Fibroblast of peridontal ligament (primary cell): Measurements from ENCODE around the gene DNAH12.

Experiments
- DNase-seq: peaks from one replicate; pipeline ENCODE4 v3.0.0-alpha.2; 2010; ENCODE audit errors: extremely low read depth

Gene DNAH12, protein sequence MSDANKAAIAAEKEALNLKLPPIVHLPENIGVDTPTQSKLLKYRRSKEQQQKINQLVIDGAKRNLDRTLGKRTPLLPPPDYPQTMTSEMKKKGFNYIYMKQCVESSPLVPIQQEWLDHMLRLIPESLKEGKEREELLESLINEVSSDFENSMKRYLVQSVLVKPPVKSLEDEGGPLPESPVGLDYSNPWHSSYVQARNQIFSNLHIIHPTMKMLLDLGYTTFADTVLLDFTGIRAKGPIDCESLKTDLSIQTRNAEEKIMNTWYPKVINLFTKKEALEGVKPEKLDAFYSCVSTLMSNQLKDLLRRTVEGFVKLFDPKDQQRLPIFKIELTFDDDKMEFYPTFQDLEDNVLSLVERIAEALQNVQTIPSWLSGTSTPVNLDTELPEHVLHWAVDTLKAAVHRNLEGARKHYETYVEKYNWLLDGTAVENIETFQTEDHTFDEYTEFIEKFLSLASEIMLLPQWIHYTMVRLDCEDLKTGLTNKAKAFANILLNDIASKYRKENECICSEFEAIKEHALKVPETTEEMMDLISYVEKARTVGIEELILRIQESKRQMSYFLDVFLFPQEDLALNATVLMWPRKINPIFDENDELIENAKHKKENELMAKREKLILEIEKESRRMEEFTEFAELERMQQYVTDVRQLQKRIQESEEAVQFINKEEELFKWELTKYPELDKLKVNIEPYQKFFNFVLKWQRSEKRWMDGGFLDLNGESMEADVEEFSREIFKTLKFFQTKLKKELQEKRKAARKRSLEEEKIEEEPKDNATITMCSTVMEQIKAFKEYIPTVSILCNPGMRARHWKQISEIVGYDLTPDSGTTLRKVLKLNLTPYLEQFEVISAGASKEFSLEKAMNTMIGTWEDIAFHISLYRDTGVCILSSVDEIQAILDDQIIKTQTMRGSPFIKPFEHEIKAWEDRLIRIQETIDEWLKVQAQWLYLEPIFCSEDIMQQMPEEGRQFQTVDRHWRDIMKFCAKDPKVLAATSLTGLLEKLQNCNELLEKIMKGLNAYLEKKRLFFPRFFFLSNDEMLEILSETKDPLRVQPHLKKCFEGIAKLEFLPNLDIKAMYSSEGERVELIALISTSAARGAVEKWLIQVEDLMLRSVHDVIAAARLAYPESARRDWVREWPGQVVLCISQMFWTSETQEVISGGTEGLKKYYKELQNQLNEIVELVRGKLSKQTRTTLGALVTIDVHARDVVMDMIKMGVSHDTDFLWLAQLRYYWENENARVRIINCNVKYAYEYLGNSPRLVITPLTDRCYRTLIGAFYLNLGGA (N-terminal part only)

DNA sequence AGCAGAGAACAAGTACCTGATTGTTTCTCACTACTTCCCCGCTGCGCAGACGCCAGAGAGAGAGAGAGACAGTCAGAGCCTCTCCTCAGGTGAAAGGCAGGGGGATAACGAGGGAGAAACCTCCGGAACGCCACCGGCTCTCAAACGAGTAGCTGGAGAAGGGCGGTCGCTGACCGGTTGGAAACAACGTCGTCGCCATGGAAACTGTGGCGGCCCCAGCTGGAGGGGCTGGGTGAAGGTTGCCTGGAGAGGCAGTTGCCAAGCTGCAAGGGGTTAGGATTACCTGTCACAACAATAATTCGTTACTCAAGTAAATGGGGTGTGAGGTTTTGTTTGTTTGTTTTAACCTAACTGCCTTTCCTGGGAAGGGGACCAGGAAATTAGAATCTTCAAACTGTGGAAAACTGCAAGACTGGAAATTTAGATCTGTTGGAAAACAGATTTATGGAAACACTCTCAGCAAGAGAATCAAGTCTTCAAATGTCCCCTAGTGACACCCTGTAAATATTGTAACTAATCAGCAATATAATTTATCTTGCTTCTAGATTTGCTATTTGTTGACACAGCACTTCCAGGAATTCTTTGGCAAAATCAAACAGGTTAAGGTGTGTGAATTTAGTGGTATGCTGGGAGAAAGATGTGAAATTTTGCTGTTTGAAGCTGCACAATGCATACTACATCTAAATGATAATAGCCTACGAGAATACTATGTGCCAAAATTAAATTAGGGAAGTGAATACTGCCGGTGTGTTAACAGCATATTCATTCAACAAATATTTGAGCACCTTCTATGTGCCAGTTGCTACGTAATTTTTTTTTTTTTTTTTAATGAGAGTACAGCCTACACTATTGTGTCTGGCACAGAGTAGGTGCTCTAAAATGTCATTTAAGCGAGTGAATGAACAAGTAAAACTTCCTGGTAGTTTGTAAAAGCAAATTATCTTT, at the start of gene DNAH12:
Gene DNAH12 (minus strand): TSS at position 164 of the 945 bp plus-strand sequence. CDS start 1,474 bp downstream, outside the sequence.
- DNase-seq: no peak

DNA sequence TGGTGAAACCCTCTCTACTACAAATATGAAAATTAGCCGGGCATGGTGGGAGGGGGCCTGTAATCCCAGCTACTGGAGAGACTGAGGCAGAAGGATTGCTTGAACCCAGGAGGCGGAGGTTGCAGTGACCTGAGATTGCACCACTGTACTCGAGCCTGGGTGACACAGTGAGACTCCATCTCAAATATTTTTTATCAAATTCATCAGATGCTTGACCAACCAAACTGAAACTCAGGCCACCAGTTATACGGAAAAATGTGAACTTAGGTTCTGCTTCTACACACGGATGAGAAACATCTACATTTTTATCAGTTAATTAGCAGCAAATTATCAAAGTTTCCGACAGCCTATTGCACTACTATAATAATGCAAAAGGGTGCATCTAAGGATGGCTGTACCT, 48.2 kb upstream of the DNAH12 start:
- DNase-seq: no peak

DNA sequence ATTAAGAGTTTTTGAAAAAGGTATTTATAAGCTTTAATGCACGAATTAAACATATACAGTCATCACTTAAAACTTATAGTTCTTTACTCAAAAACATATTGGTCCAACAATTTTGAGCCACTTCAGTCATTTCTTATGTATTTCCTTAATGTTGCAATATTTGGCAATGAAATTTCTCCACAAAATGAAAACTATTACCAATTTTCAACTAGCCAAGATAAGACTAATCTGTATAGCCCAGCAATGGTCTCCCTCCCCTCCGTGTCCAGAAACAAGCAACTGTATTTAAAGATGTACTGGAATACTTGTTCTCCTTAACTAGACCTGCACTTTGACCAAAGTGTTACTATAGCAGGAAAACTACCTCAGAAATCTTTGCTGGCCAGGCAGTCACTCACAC, 43.8 kb upstream of the DNAH12 start:
- DNase-seq: no peak

DNA sequence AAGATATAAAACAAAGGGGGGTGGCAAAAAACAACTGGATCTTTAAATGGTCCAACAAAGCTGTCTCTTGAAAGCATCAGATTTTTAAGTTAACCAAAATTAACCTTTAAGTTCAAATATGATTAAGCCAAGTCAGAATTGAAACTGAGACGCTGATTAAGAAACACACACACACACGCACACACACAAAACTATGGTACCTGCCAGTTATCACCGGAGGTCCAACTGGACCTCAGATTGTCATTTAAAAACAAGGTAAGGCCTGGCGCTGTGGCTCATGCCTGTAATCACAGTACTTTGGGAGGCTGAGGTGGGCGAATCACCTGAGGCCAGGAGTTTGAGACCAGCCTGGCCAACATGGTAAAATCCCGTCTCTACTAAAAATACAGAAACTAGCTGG, 42.6 kb upstream of the DNAH12 start:
- DNase-seq: no peak

DNA sequence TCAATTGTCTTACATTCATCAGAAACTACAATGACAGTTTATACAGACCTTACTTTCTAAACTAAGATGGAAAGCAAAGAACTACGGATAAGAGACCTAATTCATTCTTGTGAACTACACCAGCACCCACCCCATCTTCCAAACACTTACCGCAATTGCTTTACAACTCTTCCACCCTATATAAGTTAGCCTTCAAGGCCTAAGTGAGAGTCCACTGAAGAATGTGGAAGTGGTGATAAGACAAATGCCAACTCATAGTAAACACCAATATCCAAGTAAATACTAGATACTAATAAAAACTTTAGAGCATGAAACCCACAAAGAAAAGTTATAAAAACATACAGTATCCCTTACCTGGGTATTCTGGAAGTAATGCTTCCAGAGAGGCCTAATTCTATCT, 39.4 kb upstream of the DNAH12 start:
- no peak for DNase-seq

DNA sequence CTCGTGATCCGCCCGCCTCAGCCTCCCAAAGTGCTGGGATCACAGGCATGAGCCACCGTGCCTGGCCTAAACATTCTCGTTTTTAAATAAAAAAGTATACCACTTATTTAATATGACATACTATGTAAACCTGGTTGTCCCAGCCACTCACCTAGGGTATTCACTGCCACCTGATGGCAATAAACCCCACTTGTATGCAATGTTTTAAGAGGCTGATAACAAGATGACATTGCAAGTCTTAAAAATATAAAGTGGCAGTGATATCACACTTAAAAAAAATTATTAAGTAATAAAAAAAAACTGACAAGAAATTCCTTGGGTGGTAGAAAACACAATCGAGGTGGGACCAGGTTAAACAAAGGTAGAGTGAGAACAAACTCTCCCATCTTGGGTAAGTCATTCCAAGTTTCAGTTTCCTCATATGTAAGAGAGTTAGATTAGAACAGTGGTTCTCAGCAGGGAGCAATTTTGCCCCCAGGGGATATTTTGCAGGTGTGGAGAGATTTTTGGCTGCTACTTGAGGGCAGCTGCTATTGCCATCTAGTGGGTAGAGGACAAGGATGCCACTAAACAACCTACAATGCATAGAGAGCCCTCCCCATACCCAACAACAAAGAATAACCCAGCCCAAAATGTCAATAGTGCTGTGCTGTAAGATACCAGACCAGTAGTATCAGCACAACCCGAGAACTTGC, 38.5 kb upstream of the DNAH12 start:
- DNase-seq: no peak

DNA sequence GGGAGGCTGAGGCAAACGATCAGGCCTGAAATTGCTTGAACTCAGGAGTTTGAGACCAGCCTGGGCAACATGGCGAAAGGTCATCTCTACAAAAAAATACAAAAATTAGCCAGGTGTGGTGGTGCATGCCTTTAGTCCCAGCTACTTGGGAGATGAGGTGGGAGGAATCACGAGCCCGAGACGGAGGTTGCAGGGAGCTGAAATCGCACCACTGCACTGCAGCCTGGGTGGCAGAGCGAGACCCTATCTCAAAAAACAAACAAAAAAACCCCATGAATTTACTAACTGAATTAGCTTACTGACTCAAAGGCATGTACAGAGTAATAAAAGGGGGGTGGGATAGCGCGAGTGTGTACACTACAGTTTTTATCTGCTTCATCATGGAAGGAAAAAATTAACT, 33.7 kb upstream of the DNAH12 start:
- DNase-seq: no peak

DNA sequence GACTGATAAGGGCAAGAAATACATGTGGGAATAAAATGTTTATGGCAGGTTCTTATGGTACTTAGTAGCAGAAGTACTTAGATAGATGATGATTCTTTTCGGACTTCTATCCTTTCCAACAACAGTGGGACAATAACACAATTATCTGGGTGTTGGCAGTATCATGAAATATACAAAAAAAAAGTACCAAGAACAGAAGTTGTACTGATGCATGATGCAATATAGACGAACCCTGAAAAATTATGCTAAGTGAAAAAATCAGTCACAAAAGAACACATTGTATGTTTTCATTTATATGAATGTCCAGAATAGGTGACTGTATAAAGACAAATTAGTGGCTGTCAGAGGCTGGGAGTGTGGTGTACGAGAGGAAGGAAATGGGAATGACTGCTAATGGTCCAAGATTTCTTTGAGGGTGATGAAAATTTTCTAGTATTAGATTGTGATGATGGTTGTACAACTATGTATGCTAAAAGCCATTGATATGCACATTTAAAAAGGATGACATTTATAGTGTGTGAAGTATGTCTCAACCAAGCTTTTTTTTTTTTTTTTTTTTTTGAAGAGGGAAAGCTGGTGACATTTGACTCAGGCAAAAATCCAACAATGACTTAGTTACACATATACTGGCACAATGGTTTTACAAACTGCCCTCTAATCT, 32.0 kb upstream of the DNAH12 start:
- no peak for DNase-seq

DNA sequence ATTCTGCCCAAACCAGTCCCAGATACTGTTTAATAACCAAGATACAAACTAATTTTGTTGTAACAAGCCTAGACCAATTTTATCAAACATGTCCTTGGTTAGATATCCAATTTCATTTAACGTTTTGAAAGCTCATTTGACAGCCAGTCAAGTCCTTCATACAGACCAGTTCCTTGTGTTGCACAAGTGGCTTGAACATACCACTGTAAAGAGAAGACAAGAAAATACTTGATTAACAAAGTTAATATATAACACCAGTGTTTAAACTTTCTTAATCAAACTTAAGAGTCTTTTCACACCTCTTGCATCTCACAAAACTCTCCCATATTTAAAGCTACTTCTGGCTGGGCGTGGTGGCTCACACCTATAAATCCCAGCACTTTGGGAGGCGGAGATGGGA, 28.0 kb upstream of the DNAH12 start:
- no peak for DNase-seq

DNA sequence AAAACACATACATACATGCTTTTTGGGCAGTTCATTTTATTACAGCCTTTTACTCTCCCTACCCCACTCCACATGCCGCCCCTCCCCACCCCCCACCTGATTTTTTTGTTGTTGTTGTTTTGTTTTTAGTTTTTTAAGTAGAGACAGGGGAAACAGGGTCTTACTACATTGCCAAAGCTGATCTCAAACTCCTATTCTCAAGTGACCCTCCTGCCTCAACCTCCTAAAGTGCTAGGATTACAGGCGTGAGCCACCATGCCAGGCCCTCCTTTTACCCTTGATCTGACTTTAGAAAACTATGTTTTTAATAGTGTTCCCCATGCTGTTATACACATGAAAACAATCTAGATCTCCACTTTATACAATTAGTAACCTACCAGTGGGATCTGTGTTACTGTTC, 26.7 kb upstream of the DNAH12 start:
- no peak for DNase-seq

DNA sequence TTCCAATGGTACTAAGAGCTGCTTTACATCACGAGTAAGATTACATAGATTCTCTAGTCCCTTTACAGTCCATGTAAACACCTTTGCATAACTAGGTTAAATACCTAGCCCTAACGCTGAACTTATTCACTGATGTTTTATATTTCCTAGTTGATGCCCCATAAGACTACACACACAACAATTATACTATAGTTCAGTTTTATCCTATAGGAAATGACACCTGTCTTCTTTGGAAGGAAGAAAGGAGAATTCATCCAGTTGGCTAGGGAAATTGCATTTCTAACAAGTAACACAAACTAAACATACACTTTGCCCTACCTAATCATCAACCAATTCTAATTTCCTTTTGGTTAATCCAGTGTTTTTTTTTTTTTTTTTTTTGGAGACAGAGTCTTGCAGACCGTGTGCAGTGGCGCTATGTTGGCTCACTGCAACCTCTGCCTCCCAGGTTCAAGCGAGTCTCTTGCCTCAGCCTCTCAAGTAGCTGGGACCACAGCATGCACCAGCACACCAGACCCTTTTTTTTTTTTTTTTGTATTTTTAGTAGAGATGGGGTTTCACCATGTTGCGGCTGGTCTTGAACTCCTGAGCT, 25.8 kb upstream of the DNAH12 start:
- DNase-seq: no peak

DNA sequence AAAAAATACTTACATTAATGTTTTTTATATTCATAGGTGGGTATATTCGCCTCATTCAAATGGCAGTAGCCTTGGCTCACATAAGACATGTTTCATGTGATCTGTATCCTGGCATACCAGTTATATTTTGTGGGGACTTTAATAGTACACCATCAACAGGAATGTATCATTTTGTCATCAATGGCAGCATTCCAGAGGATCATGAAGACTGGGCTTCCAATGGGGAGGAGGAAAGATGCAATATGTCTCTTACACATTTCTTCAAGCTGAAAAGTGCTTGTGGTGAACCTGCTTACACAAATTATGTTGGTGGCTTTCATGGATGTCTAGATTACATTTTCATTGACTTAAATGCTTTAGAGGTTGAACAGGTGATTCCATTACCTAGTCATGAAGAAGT, 15.4 kb upstream of the DNAH12 start:
- peak; percentile 61 for DNase-seq

DNA sequence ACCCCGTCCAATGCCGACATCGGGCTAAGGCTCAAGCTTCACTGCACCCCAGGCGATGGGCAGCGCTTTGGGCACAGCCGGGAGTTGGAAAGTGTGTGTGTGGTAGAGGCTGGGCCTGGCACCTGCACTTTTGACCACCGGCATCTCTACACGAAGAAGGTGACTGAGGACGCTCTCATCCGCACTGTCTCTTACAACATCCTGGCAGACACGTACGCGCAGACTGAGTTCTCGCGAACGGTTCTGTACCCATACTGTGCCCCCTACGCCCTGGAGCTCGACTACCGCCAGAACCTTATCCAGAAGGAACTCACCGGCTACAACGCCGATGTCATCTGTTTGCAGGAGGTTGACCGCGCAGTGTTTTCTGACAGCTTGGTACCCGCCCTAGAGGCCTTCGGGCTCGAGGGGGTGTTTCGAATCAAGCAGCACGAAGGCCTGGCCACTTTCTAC, 13.0 kb upstream of the DNAH12 start:
- peak; percentile 35 for DNase-seq

DNA sequence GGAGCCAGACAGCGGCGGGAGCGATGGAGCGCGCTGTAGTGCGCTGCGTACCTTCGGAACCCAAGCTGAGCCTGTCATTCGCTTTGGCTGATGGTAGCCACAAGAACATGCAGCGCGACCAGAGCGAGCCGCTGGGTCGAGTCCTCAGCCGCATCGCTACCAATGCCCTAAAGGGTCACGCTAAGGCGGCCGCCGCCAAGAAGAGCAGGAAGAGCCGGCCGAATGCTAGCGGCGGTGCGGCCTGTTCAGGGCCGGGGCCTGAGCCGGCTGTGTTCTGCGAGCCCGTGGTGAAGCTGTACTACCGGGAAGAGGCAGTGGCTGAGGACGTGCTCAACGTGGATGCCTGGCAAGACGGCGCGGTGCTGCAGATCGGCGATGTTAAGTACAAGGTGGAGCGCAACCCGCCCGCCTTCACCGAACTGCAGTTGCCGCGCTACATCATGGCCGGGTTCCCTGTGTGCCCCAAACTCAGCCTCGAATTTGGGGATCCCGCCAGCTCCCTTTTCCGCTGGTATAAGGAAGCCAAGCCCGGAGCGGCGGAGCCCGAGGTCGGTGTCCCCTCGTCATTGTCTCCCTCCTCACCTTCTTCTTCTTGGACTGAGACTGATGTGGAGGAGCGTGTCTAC, 12.4 kb upstream of the DNAH12 start:
- no peak for DNase-seq

DNA sequence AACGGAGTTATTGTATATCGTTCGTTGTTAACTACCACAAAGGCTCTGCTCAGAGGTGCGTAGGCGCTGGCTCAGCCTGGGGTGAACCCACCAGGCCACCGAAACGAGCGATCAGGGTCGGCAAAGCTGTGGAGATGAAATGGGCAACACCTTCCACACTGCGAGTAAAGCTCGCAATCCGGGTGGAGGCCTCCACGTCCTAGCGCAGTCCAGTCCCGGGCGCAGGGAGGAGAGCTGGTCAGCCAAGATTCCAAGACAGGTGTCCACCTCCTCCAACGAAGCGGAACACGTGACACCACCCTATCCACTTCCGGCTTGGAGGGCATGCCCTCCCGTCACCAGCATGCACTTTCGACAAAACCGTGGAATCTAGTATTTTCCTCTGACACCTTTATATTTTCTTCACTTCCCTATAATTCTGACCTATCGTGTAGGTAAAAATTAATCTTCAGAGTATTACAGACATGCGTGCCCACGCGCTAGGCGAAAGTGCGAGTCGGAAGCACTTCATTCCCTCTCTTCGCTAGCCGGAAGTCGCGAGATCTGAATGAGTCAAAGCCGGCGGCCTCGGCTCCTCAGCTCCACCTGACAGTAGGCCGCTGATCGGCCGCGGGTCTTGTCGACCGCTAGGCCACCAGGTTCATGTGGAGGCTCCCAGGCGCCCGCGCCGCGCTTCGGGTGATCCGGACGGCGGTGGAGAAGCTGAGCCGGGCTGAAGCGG, 11.8 kb upstream of the DNAH12 start, which contains the start of gene PDE12:
Gene PDE12 (plus strand): TSS at position 537 of the 721 bp plus-strand sequence. CDS start 106 bp downstream, at position 643.
- DNase-seq: peak; percentile 95

DNA sequence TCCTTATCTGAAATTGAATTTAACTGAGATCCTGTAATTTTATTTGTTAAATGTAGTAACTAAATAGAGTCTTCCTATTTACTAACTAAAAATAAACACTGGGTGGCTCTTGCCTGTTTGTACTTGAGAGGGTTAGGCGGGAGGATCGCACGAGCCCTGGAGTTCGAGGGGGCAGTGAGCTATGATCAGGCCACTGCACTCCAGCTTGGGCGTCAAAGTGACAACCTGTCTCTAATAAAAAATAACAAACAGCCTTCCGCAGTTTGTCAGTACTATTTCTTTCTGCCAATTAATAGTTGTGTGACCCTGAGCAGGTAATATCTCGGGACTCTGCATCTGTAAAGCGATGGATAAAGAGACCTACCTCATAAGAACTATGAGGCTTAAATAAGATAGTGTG, 11.2 kb upstream of the DNAH12 start:
- no peak for DNase-seq

DNA sequence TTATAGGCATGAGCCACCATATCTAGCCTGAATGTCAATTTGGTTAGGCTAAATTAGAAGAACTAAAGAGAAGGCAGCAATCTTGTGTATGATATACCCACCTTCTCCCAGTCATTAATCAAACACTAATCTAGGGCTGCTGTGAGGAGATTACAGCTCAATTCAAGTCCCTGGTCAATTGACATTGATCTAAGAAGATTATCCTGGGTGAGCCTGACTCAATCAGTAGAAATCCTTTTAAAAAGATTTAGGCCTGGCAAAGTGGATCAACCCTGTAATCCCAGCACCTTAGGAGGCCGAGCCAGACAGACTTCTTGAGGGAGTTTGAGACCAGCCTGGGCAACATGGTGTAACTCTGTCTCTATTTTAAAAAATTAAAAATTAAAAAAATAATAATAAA, 2.5 kb upstream of the DNAH12 start:
- no peak for DNase-seq
